MG63 (cell line): Measurements from ENCODE around the gene TBC1D25. TPM values are rescaled to one million over a fixed set of nuclear protein-coding genes. Genes with fewer than 3 reads are reported as not detected.

Source experiments
- DNase-seq: peaks from one replicate; pipeline ENCODE4 v3.0.0-alpha.2; 2020
- H3K27me3 ChIP-seq: fragments of 250-450 bp; sonication (Bioruptor Pico); 2 replicates; pipeline ENCODE4 v1.5.1; 2020; ENCODE audit warnings: mild to moderate bottlenecking, moderate library complexity
- H3K36me3 ChIP-seq: fragments of 250-450 bp; sonication (Bioruptor Pico); 2 replicates; pipeline ENCODE4 v1.5.1; 2020; ENCODE audit warnings: mild to moderate bottlenecking, moderate library complexity
- H3K4me3 ChIP-seq: fragments of 250-450 bp; sonication (Bioruptor Pico); 2 replicates; pipeline ENCODE4 v1.5.1; 2020; ENCODE audit warnings: mild to moderate bottlenecking, moderate library complexity
- H3K9me3 ChIP-seq: fragments of 250-450 bp; sonication (Bioruptor Pico); 2 replicates; pipeline ENCODE4 v1.5.1; 2020; ENCODE audit warnings: mild to moderate bottlenecking, moderate library complexity
- total RNA-seq: library from RNA; depleted of rRNA; stranded (reverse); fragments of >200 nt; shearing (Covaris generic); gene quantifications from 2 replicates; pipeline ENCODE4 v1.2.3, GENCODE V29; 2014; ENCODE audit warnings: low replicate concordance; rRNA removed

Gene TBC1D25, protein sequence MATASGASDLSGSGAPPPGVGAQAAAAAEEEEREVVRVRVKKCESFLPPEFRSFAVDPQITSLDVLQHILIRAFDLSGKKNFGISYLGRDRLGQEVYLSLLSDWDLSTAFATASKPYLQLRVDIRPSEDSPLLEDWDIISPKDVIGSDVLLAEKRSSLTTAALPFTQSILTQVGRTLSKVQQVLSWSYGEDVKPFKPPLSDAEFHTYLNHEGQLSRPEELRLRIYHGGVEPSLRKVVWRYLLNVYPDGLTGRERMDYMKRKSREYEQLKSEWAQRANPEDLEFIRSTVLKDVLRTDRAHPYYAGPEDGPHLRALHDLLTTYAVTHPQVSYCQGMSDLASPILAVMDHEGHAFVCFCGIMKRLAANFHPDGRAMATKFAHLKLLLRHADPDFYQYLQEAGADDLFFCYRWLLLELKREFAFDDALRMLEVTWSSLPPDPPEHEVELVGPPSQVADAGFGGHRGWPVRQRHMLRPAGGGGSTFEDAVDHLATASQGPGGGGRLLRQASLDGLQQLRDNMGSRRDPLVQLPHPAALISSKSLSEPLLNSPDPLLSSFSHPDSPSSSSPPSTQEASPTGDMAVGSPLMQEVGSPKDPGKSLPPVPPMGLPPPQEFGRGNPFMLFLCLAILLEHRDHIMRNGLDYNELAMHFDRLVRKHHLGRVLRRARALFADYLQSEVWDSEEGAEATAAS
- total RNA-seq: 2.7 and 9.3 TPM in 2 replicates

DNA sequence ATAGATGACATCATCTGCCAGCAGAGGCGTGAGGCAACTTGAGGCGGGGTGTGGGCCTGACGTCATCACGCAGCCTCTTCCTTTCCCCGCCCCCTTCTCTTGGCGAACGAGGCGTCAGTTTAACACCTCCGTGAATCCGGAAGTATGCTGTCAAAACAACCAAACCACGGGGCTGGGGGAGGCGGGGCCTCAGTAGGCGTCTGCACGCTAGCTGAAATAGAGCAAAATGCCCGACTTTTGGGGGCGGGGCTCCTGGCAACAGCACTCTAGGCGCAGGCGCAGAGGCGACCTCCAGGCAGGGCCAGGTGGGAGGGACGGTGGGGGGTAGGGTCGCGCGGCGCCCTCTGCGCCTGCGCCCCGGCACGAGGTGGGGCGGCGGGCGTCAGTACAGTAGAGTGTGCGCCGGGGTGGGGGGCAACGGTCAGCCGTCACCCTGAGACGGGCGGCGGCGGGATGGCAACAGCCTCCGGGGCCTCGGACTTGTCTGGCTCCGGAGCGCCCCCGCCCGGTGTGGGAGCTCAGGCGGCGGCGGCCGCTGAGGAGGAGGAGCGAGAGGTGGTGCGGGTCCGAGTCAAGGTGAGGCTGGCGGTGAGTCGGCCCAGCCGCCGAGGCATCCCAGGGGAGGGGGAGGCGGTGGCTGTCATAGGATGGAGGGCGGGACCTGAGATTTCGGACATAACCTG is at the start of gene TBC1D25:
Gene TBC1D25 (plus strand): TSS at position 370 of the 683 bp plus-strand sequence. CDS start 84 bp downstream, at position 454.
- DNase-seq: peak; percentile 92
- peaks cover 4% of the 10 kb centered on the region; the same call in 1 of the 2 replicates for H3K36me3 ChIP-seq
- no peaks in the 10 kb centered on the region for H3K27me3 ChIP-seq
- H3K4me3 ChIP-seq: peak within 1 kb of the TSS; percentile 58
- H3K9me3 ChIP-seq: no peaks in the 10 kb centered on the region

DNA sequence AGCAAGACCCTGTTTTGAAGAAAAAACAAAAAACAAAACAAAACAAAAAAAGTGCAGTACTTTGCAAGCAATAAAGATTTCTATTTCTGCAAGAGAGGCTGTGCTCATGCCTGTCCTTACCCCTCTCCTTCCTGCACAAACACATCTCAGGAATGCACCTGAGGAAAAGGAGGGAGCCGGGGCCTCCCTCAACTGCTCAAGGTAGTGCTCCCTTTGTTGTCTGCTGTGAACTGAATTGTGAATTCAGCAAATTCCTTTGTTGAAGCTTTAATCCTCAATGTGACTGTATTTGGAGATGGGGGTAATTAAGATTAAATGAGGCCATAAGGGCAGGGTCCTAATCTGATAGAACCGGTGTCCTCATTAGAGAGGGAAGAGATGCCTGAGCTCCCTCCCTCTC is 49.6 kb upstream of the TBC1D25 start:
- Histone ChIP-seq H3K4me3 (no peak overlapping the region), H3K36me3 (no peaks in the 10 kb centered on the region), H3K9me3 (no peaks in the 10 kb centered on the region), H3K27me3 (no peaks in the 10 kb centered on the region)
- DNase-seq: no peak

DNA sequence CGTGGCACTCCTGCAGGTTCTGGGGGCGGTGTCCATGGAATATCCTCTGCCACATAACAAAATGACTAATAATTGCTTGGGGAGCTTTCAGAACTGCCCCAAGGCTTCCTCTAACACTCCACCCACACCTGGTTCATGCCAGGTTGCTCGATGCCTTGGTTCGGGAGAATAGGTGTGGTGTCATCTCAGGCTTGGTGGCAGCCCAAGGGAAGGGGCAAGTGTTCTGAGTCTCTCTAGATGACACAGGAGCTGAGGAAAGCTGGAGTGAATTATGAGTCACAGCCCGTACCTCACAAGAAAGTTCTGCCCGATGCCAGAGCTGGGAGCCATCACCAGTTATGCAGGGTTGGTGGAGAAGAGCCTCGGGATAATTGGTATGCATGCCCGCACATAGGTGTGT is 48.9 kb upstream of the TBC1D25 start:
- no peak overlapping the region for H3K4me3 ChIP-seq
- no peaks in the 10 kb centered on the region for H3K27me3 ChIP-seq
- DNase-seq: no peak
- H3K9me3 ChIP-seq: no peaks in the 10 kb centered on the region
- no peaks in the 10 kb centered on the region for H3K36me3 ChIP-seq

DNA sequence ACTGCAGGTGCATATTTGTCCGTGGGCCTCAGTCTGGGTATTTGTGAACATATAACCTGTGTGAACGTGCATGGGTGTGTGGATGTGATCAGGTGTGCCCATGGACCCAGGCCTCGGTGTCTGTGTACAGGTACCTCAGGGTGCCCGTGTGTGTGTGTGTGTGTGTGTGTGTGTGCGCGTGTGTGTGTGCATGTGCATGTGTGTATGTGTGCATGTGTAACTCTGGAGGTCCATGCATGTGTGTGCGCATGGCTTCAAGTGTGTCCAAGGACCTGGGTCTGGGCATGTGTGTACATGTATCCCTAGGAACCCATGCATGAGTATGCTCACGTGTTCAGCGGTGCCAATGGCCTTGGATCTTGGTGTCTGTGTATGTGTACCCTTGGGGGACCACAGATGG is 47.7 kb upstream of the TBC1D25 start:
- H3K9me3 ChIP-seq: no peaks in the 10 kb centered on the region
- DNase-seq: no peak
- no peaks in the 10 kb centered on the region for H3K36me3 ChIP-seq
- H3K27me3 ChIP-seq: no peaks in the 10 kb centered on the region
- H3K4me3 ChIP-seq: no peak overlapping the region

DNA sequence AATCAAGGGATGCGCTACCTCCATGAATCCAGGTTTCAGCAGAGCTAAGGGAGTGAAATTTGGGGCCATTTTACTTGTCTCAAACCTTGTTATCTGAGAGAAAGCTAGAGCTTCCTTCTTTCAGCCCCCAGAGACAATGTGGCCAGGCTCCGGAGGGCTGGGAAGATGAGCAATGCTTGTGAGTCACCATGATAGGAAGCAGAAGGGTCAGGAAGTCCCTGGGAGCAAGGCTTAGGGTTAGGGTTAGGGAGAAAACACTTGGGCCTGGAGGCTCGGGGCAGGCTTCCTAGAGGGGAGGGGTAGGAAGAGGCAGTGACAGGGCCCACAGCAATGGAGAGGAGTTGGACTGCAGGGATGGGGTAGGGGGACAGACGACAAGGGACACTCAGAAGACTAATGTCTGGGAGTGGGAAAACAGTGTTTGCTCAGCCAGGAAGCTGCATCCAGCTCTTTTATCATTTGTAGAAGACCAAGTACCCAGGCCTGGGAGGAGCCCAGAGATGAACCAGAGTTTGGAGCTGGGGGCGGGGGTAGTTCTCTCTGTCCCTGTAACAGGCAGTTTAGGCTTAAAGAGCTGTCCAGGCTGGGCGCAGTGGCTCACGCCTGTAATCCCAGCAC is 47.1 kb upstream of the TBC1D25 start:
- Histone ChIP-seq H3K27me3 (no peaks in the 10 kb centered on the region), H3K36me3 (no peaks in the 10 kb centered on the region), H3K4me3 (no peak overlapping the region), H3K9me3 (no peaks in the 10 kb centered on the region)
- DNase-seq: peak; percentile 51

DNA sequence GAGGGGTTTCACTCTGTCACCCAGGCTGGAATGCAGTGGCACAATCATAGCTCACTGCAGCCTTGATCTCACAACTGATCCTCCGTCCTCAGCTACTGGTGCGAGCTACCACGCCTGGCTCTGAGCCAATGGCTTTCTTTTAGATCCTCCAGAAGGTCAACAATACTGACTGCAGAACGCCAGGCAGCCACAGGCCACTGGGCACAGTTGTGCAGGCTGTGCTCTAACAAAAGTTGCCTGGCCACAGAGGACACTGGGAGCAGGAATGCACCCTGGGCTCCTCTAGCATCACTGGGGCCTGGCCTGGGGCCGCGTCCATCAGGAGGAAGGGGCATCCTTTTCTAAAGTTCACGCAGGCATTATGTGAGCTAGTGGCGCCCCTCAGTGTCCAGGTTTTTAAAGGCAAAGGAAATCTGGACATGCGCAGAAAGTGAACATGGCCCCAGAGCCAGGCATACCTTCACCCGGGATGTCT is 45.6 kb upstream of the TBC1D25 start:
- DNase-seq: no peak
- Histone ChIP-seq H3K9me3 (no peaks in the 10 kb centered on the region), H3K4me3 (no peak overlapping the region), H3K27me3 (no peaks in the 10 kb centered on the region), H3K36me3 (no peaks in the 10 kb centered on the region)

DNA sequence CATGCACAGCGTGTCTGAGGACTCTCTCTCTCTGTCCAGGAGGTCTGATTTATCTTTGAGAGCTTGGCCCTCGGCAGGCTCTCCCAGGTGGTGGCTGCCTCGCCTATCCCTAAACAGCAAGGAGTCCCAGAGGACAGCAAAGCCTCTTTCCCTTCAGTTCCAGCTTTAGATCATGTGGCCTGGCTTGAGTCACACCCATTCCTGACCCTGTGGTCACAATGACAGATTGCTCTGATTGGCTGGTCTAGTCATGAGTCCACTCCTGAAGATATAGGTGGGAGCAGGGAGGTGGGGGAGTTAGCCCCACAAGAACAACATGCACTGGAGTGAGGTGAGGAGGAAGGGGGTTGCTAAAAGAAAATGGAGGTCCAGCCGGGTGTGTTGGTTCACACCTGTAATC is 42.9 kb upstream of the TBC1D25 start:
- Histone ChIP-seq H3K27me3 (no peaks in the 10 kb centered on the region), H3K36me3 (no peaks in the 10 kb centered on the region), H3K9me3 (no peaks in the 10 kb centered on the region), H3K4me3 (no peak overlapping the region)
- DNase-seq: no peak

DNA sequence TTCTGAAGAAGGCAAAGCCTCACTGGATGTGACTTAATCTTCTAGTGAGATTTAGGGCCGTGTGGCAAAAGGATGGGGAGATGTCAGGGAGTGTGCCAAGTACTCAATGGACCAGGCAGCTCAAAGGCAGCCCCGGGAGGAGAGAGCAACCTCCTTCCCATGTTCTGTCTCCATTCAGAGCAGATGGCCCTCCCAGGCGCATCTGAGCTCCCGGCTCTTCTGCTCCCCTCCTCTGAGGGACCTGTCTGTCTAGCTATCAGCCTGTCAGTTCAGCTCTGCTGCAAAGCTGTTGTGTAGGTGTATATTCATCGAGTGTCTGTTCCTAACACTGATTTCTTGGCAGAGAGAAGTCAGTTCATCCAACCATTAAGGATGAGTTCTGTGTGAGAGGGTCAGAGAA is 41.6 kb upstream of the TBC1D25 start:
- H3K4me3 ChIP-seq: no peak overlapping the region
- H3K9me3 ChIP-seq: no peaks in the 10 kb centered on the region
- H3K27me3 ChIP-seq: no peaks in the 10 kb centered on the region
- no peak for DNase-seq
- H3K36me3 ChIP-seq: no peaks in the 10 kb centered on the region

DNA sequence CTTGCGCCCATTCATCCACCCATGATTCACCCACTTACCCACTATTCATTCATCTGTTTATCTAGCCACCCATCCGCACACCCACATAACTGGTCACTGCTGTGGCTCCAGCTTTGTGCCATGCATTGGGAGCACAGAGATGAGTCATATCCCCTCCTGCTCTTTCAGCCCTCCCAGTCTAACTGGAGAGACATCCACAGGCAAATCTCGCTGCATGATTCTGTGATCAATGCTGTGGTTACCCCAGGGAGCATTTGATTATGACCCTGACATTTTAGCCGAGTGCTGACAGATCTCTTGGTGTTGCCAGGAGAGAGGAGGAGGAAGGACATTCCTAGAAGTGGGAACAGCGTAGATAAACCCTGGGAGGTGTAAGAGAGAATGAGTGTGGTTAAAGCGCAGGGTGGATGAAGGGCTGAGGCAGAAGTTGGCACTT is 41.1 kb upstream of the TBC1D25 start:
- Histone ChIP-seq H3K36me3 (no peaks in the 10 kb centered on the region), H3K4me3 (no peak overlapping the region), H3K27me3 (no peaks in the 10 kb centered on the region), H3K9me3 (no peaks in the 10 kb centered on the region)
- DNase-seq: peak; percentile 81

DNA sequence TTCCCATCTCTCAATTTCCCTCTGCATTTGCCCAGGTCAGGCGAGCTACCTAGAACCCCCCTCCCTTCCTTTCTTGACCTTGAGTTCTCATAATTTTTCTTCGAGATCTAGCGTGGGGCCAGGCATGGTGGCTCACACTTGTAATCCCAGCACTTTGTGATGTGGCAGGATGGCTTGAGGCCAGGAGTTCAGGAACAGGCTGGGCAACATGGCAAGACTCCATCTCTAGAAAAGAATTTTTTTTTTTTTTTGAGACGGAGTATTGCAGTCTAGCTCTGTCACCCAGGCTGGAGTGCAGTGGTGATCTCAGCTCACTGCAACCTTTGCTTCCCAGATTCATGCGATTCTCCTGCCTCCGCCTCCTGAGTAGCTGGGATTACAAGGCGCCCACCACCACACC is 35.3 kb upstream of the TBC1D25 start:
- no peaks in the 10 kb centered on the region for H3K36me3 ChIP-seq
- no peak overlapping the region for H3K4me3 ChIP-seq

DNA sequence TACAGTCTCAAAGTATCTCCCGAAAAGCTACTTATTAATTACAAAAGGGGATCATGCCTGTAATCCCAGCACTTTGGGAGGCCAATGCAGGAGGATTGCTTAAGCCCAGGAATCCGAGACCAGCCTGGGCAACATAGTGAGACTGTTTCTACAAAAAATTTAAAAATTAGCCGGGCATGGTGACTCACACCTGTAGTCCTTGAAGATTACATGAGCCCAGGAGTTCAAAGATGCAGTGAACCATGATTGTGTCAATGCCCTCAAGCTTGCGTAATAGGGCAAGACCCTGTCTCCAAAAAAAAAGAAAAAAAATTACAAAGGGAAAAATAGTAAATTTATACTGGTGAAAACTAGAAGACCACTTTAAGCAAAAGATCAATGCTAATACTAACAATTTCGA is 34.0 kb upstream of the TBC1D25 start:
- Histone ChIP-seq H3K27me3 (no peaks in the 10 kb centered on the region), H3K9me3 (no peaks in the 10 kb centered on the region), H3K4me3 (no peak overlapping the region), H3K36me3 (no peaks in the 10 kb centered on the region)
- no peak for DNase-seq

More for the DNA sequence above, 35.3 kb upstream of the TBC1D25 start:
- DNase-seq: no peak
- H3K9me3 ChIP-seq: no peaks in the 10 kb centered on the region
- no peaks in the 10 kb centered on the region for H3K27me3 ChIP-seq

DNA sequence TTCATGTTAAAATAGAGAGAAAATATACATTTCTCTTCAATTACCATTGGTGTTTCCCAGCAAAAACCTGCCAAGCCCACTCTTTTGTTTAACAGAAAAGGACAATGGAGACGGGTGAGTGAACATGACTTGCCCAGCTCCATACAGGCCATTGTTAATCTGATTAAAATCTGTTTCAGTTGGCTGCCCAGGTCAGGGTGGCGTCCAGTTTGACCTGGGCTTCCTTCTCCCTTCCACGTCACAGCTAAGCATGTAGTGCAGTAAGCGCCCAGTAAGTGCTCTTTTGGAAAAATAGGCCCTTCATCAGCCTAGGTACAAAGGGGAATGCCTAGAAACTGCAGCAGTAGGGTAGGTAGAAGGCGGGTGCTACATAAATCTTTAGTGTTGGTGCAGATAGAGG is 32.3 kb upstream of the TBC1D25 start:
- Histone ChIP-seq H3K36me3 (no peaks in the 10 kb centered on the region), H3K4me3 (no peak overlapping the region), H3K27me3 (no peaks in the 10 kb centered on the region), H3K9me3 (no peaks in the 10 kb centered on the region)
- no peak for DNase-seq

DNA sequence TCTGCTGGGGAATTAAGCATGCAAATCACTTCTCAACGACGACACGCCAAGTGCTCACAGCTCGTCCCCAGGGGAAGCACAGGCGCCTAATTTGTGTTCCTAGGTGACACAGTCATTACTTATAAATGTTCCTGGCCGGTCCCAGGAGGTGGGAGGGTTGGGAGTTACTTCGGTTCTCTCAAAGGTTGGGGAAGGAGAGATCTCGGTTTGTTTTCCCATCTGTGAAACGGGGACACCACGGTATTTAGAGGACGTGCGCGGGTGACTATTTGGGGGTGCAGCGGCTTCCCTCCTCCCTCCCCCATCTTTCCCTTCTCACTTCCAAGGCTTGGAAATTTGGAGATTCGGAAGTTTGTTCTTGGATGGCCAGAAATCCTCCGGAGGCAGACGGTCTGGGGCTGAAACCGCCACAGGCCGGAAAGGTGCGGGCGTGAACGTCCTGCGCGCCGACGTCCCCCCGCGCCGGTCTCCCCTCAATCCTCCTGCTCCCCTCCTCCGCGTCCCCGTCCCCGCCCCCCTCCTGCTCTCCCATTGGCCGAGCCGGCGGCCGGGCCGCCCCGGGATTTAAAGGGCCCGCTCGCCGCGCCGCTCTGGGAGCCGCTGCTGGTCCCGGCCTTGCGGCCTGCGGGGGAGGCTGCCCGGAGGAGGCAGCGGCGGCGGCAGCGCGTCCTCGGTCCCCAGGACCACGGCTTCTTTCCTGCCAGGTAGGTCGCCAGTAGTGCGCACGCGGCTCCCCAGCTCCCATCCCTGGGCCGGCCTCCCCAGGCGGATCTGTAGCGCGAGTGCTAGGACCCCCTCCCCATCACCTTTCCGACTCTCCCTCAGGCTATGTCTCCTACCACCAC is 30.9 kb upstream of the TBC1D25 start, which contains the start of gene PORCN:
Gene PORCN (plus strand): TSS at position 593 of the 845 bp plus-strand sequence. CDS start 829 bp downstream, outside the sequence.
- no peaks in the 10 kb centered on the region for H3K9me3 ChIP-seq
- no peaks in the 10 kb centered on the region for H3K36me3 ChIP-seq
- H3K27me3 ChIP-seq: no peaks in the 10 kb centered on the region
- peak within 1 kb of the TSS; percentile 59 for H3K4me3 ChIP-seq
- DNase-seq: peak; percentile 76

DNA sequence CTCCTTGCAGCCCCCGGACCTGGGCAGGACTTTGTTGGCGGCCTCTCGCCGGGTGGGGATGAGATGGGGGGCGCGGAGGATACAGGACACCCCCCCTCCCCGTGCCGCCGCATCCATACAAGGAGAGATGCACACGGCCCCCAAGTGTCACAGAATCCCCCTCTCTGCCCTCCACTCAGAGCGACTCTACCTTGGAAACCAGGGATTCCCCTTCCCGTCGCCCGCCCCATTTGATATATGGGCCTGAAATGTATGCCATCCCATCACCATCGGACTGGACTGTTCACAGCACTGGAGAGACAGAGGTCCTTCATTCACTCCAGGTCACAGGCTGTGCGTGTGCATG is 30.3 kb upstream of the TBC1D25 start:
- no peaks in the 10 kb centered on the region for H3K36me3 ChIP-seq
- H3K4me3 ChIP-seq: peak overlapping the region; percentile 59
- no peaks in the 10 kb centered on the region for H3K27me3 ChIP-seq
- DNase-seq: no peak
- H3K9me3 ChIP-seq: no peaks in the 10 kb centered on the region

DNA sequence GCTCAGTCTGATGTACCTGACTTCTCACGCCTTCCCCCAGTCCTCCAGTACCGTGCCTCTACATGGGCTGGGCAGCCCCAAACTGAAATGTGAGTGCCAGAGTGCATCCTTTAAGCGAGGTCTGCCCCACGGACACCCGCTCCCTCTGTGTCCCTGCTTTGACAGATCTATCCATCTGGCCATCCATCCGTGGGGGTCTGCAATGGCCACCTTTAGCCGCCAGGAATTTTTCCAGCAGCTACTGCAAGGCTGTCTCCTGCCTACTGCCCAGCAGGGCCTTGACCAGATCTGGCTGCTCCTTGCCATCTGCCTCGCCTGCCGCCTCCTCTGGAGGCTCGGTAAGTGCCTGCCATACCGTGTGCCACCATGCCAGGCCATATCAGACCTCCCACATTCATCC is 29.9 kb upstream of the TBC1D25 start:
- DNase-seq: no peak
- no peaks in the 10 kb centered on the region for H3K27me3 ChIP-seq

DNA sequence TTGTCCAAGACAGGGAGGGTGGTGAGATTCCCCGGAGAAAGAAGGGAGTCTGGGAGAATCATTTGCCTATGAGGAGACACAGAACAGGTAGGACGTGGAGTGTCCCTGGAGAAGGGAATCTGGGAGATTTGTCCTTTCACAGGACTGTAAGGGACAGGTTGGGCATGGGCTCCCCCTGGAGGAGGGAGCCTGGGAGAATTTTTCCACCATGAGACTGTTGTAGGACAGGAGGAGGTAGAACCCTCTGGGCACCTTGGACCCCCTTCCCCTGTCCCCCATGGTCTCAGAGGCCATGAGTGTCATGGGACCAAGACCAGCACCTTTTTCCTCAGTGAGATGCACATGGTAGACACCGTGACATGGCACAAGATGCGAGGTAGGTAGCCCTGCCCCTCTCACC is 28.0 kb upstream of the TBC1D25 start:
- DNase-seq: no peak
- no peak overlapping the region for H3K4me3 ChIP-seq
- no peaks in the 10 kb centered on the region for H3K27me3 ChIP-seq
- no peaks in the 10 kb centered on the region for H3K9me3 ChIP-seq
- no peaks in the 10 kb centered on the region for H3K36me3 ChIP-seq

More for the DNA sequence above, 29.9 kb upstream of the TBC1D25 start:
- peak overlapping the region; percentile 59; the same call in 1 of the 2 replicates for H3K4me3 ChIP-seq
- no peaks in the 10 kb centered on the region for H3K9me3 ChIP-seq
- no peaks in the 10 kb centered on the region for H3K36me3 ChIP-seq
